Measurements from ENCODE around the gene SLC25A21.
"Not testable (repeated sequence)": the region's sequence is repeated elsewhere in the genome, so short reads cannot be mapped to it uniquely, and the experiment has no call there.

The SLC25A21 gene

GRCh38 chr14:37172024-37172869 is at the start of gene SLC25A21:
Gene SLC25A21, minus strand, starts transcription at chr14:37172606.
- no peak for DNase-seq (ENCODE audit: low read depth in 2 of 2)

- no peak for DNase-seq (ENCODE audit: low read depth in 2 of 2)
Observed at GRCh38 chr14:37221073-37221472, 48.7 kb upstream of the SLC25A21 start.

- DNase-seq (ENCODE audit: low read depth in 2 of 2): no peak
Observed at GRCh38 chr14:37215345-37215744, 42.9 kb upstream of the SLC25A21 start.

- DNase-seq (ENCODE audit: low read depth in 2 of 2): no peak
Observed at GRCh38 chr14:37213016-37213415, 40.6 kb upstream of the SLC25A21 start.

GRCh38 chr14:37210448-37210847 is 38.0 kb upstream of the SLC25A21 start:
- no peak for DNase-seq (ENCODE audit: low read depth in 2 of 2)

- not testable (repeated sequence) for DNase-seq (ENCODE audit: low read depth in 2 of 2)
Observed at GRCh38 chr14:37209617-37210016, 37.2 kb upstream of the SLC25A21 start.

- not testable (repeated sequence) for DNase-seq (ENCODE audit: low read depth in 2 of 2)
Observed at GRCh38 chr14:37205623-37206605, 33.5 kb upstream of the SLC25A21 start.

GRCh38 chr14:37203423-37203822 is 31.0 kb upstream of the SLC25A21 start:
- no peak for DNase-seq (ENCODE audit: low read depth in 2 of 2)

GRCh38 chr14:37202812-37203211 is 30.4 kb upstream of the SLC25A21 start:
- DNase-seq (ENCODE audit: low read depth in 2 of 2): no peak

GRCh38 chr14:37202265-37202664 is 29.9 kb upstream of the SLC25A21 start:
- no peak for DNase-seq (ENCODE audit: low read depth in 2 of 2)

- no peak for DNase-seq (ENCODE audit: low read depth in 2 of 2)
Observed at GRCh38 chr14:37201724-37202123, 29.3 kb upstream of the SLC25A21 start.

- DNase-seq (ENCODE audit: low read depth in 2 of 2): no peak
Observed at GRCh38 chr14:37198907-37199306, 26.5 kb upstream of the SLC25A21 start.

- DNase-seq (ENCODE audit: low read depth in 2 of 2): no peak
Observed at GRCh38 chr14:37198273-37198598, 25.8 kb upstream of the SLC25A21 start.

GRCh38 chr14:37197421-37198272 is 25.2 kb upstream of the SLC25A21 start, which contains the start of gene MIPOL1:
Gene MIPOL1, plus strand, starts transcription at chr14:37197937. Its CDS starts 49,952 bp downstream, at chr14:37247889.
- DNase-seq (ENCODE audit: low read depth in 2 of 2): peak; percentile 2 to 11

GRCh38 chr14:37196604-37197420 is 24.4 kb upstream of the SLC25A21 start:
- DNase-seq (ENCODE audit: low read depth in 2 of 2): no peak

- DNase-seq (ENCODE audit: low read depth in 2 of 2): no peak
Observed at GRCh38 chr14:37195327-37195726, 22.9 kb upstream of the SLC25A21 start.

GRCh38 chr14:37194698-37195097 is 22.3 kb upstream of the SLC25A21 start:
- no peak for DNase-seq (ENCODE audit: low read depth in 2 of 2)

- not testable (repeated sequence) for DNase-seq (ENCODE audit: low read depth in 2 of 2)
Observed at GRCh38 chr14:37189733-37190132, 17.3 kb upstream of the SLC25A21 start.

GRCh38 chr14:37187840-37188577 is 15.6 kb upstream of the SLC25A21 start:
- not testable (repeated sequence) for DNase-seq (ENCODE audit: low read depth in 2 of 2)

- DNase-seq (ENCODE audit: low read depth in 2 of 2): no peak
Observed at GRCh38 chr14:37187294-37187693, 14.9 kb upstream of the SLC25A21 start.
